Measurements from ENCODE around the gene DDI1. TPM values are rescaled to one million over a fixed set of nuclear protein-coding genes. Genes with fewer than 3 reads are reported as not detected.

DDI1 gene
- total RNA-seq, 1 experiment from 2014 or later, result not detected

DNA sequence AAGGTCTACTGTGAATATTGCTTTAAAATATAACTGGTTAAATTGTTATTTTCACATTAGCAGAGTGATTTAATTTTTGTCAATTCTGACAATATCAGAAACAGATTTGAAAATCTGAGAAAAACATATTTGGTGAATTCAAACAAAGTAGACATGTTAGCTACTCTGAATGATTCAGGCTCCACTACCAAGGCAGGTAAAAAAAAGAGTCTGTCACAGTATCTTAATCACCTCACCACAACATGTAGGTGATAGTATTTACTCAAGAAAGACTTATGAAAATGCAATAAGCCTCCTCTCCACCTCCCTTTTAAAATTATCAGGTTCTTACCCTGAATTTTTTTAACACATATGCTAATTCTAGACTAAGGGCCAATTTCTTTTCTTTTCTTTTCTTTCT is 42.6 kb downstream of the DDI1 start:
- no peaks in the 10 kb centered on the region for H3K27me3 ChIP-seq (ENCODE audit: insufficient read depth, low read length)
- no peak overlapping the region for H3K4me2 ChIP-seq (ENCODE audit: low read length)
- intact Hi-C loops (cut with micrococcal nuclease), result no loop called here
- CTCF ChIA-PET, result no interaction called here
- no peaks in the 10 kb centered on the region for H3K9me2 ChIP-seq (ENCODE audit: insufficient read depth)
- RAD21 ChIA-PET (ENCODE audit: low non-redundant PET in 1 of 2, low total read pairs in 2 of 2, uncharacterized antibody in 2 of 2, unreplicated experiment in 2 of 2), result no interaction called here
- no peaks in the 10 kb centered on the region for H3K9me3 ChIP-seq (ENCODE audit: control insufficient read depth in 1 of 2, insufficient read depth in 1 of 2, low read depth in 1 of 2, low read length in 2 of 2)
- POLR2A ChIA-PET, result no interaction called here
- no peaks in the 10 kb centered on the region for H4K20me1 ChIP-seq (ENCODE audit: insufficient read depth)
- H3K79me2 ChIP-seq (ENCODE audit: insufficient read depth, low read length), result no peaks in the 10 kb centered on the region
- no peak overlapping the region for H3K9ac ChIP-seq (ENCODE audit: low read length)
- no peaks in the 10 kb centered on the region for H3K36me3 ChIP-seq (ENCODE audit: control insufficient read depth in 1 of 2, insufficient read depth in 2 of 2, low read length in 2 of 2)
- TF ChIP-seq ELF1 (IDR thresholded peaks at IDR 0.05; ENCODE audit: borderline replicate concordance, low read depth) (no peak), JUND (IDR thresholded peaks at IDR 0.05) (no peak), TCF7L2 (IDR thresholded peaks at IDR 0.05; ENCODE audit: borderline replicate concordance, extremely low read depth, insufficient read depth, insufficient read length) (no peak), SRF (IDR thresholded peaks at IDR 0.05; ENCODE audit: low read depth) (no peak), RAD21 (IDR thresholded peaks at IDR 0.05; ENCODE audit: low read depth) (no peak), ZFX (IDR thresholded peaks at IDR 0.05) (no peak)
- TF ChIP-seq, protein P1, sequence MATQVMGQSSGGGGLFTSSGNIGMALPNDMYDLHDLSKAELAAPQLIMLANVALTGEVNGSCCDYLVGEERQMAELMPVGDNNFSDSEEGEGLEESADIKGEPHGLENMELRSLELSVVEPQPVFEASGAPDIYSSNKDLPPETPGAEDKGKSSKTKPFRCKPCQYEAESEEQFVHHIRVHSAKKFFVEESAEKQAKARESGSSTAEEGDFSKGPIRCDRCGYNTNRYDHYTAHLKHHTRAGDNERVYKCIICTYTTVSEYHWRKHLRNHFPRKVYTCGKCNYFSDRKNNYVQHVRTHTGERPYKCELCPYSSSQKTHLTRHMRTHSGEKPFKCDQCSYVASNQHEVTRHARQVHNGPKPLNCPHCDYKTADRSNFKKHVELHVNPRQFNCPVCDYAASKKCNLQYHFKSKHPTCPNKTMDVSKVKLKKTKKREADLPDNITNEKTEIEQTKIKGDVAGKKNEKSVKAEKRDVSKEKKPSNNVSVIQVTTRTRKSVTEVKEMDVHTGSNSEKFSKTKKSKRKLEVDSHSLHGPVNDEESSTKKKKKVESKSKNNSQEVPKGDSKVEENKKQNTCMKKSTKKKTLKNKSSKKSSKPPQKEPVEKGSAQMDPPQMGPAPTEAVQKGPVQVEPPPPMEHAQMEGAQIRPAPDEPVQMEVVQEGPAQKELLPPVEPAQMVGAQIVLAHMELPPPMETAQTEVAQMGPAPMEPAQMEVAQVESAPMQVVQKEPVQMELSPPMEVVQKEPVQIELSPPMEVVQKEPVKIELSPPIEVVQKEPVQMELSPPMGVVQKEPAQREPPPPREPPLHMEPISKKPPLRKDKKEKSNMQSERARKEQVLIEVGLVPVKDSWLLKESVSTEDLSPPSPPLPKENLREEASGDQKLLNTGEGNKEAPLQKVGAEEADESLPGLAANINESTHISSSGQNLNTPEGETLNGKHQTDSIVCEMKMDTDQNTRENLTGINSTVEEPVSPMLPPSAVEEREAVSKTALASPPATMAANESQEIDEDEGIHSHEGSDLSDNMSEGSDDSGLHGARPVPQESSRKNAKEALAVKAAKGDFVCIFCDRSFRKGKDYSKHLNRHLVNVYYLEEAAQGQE (IDR thresholded peaks at IDR 0.05; ENCODE audit: low read depth), result no peak
- TF ChIP-seq, protein P2, sequence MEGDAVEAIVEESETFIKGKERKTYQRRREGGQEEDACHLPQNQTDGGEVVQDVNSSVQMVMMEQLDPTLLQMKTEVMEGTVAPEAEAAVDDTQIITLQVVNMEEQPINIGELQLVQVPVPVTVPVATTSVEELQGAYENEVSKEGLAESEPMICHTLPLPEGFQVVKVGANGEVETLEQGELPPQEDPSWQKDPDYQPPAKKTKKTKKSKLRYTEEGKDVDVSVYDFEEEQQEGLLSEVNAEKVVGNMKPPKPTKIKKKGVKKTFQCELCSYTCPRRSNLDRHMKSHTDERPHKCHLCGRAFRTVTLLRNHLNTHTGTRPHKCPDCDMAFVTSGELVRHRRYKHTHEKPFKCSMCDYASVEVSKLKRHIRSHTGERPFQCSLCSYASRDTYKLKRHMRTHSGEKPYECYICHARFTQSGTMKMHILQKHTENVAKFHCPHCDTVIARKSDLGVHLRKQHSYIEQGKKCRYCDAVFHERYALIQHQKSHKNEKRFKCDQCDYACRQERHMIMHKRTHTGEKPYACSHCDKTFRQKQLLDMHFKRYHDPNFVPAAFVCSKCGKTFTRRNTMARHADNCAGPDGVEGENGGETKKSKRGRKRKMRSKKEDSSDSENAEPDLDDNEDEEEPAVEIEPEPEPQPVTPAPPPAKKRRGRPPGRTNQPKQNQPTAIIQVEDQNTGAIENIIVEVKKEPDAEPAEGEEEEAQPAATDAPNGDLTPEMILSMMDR (IDR thresholded peaks at IDR 0.05 in 2 of 3, conservative IDR thresholded peaks at IDR 0.05 in 1 of 3; ENCODE audit: borderline replicate concordance in 1 of 3, insufficient read depth in 1 of 3, low read depth in 2 of 3, low read length in 2 of 3), result no peak
- H3K4me1 ChIP-seq (ENCODE audit: control insufficient read depth in 1 of 2, insufficient read depth in 2 of 2, low read length in 2 of 2), result no peaks in the 10 kb centered on the region
- H2AFZ ChIP-seq (ENCODE audit: low read depth, low read length, poor library complexity, severe bottlenecking), result no peak overlapping the region
- ATAC-seq, result no peak
- H3K4me3 ChIP-seq (replicated peaks in 1 of 2; ENCODE audit: low read depth in 1 of 2, low read length in 2 of 2), result no peak overlapping the region
- no peak overlapping the region for H3K27ac ChIP-seq (ENCODE audit: low read depth, low read length)
- no peak for DNase-seq (ENCODE audit: low read depth, low spot score)
- BruUV-seq (replicated peaks), result no TSS peak

Data from HCT116 (cell line).